Measurements from ENCODE around the gene EIF4EBP2. TPM values are rescaled to one million over a fixed set of nuclear protein-coding genes. Genes with fewer than 3 reads are reported as not detected.

The EIF4EBP2 gene
- total and polyA plus RNA-seq, 8 donors, result 63.8 to 81.4 (median 77.5) TPM

DNA sequence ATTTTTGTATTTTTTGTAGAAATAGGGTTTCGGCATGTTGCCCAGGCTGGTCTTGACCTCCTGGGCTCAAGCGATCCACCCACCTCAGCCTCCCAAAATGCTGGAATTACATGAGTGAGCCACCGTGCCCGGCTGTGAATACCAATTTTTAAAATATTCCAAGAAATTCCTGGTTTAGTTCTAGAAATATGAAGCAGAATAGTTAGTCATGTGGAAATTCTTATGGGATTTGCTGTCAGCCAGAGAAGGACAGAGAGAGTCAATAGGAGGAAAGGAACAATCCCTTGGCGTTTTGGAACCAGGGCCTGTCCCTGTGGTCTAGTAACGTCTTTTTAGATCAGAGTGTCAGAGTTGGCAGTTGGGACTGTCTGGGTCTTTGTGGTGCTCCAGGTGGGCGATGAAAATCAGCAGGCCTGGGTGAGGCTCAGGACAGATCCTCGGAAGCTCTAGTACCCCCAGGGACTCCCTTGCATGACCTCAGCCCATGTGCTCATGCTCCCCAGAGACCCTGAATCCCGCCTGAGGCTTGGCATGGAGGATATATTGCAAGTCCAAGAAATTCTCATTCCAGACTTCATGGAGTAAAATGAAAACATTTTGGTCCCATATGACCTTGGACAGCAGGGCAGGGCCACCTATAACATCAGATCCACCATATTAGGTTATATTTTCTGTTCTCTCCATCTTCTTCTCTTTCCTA is 29.8 kb downstream of the EIF4EBP2 start:
- Histone ChIP-seq H3K9me3 (no peaks in the 10 kb centered on the region), H3K4me3 (no peak overlapping the region), H3K36me3 (peaks cover 0 to 23% of the 10 kb centered on the region in 2 donors), H3K27ac (no peak overlapping the region), H3K4me1 (peaks cover 17 to 26% of the 10 kb centered on the region in 2 donors), H3K27me3 (peaks cover 0 to 12% of the 10 kb centered on the region in 2 donors)
- DNase-seq (no peak), ATAC-seq (no peak)
- intact Hi-C loops (cut with DNase I), result no loop called here
- TF ChIP-seq, protein P1, sequence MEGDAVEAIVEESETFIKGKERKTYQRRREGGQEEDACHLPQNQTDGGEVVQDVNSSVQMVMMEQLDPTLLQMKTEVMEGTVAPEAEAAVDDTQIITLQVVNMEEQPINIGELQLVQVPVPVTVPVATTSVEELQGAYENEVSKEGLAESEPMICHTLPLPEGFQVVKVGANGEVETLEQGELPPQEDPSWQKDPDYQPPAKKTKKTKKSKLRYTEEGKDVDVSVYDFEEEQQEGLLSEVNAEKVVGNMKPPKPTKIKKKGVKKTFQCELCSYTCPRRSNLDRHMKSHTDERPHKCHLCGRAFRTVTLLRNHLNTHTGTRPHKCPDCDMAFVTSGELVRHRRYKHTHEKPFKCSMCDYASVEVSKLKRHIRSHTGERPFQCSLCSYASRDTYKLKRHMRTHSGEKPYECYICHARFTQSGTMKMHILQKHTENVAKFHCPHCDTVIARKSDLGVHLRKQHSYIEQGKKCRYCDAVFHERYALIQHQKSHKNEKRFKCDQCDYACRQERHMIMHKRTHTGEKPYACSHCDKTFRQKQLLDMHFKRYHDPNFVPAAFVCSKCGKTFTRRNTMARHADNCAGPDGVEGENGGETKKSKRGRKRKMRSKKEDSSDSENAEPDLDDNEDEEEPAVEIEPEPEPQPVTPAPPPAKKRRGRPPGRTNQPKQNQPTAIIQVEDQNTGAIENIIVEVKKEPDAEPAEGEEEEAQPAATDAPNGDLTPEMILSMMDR (IDR thresholded peaks at IDR 0.05), result no peak

DNA sequence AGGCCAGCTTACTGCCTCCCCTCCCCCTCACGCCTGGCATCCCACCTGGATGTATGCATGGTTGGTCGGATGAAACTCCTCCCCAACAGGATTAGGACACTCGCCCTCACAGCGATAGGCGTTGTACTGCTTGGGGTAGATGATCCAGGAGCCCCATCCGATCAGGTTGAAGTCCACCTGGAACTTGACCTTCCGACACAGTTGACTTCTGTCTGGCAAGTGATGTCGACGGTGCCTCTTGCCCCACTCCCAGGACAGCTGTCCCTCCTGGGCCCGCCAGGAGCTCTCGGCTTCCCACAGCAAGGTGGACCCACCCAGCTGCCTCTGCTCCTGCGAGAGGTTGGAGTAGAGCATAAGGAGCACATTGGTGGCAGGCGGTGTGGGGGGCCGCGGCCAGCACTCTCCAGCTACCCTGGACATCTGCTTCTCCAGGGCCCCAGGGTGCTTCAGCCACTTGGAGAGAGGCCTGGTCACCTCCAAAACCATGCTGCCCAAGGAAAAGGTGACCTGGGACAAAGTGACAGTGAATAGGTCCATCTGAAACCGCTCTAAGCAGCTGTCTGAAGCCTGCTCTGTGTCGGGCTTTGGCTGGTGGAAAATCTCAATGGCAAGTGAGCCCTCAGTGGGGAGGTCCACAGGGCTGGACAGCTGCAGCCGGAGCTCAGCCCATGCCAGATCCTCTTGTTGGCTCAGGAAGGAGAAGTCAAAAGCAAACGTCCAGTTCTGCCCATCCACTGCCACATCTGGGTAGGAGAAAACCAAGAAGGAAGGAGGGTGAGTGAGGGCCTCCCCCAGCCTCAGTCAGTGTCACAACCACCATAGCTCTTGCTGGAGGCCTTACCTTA is 31.5 kb downstream of the EIF4EBP2 start:
- H3K9me3 ChIP-seq, result no peaks in the 10 kb centered on the region
- no peak overlapping the region for H3K27ac ChIP-seq
- H3K4me3 ChIP-seq, result no peak overlapping the region
- intact Hi-C loops (cut with DNase I), result no loop called here
- peaks cover 17 to 29% of the 10 kb centered on the region in 2 donors for H3K27me3 ChIP-seq
- DNase-seq (no peak), ATAC-seq (no peak)
- H3K36me3 ChIP-seq, result peaks cover 0 to 5% of the 10 kb centered on the region in 2 donors
- TF ChIP-seq, protein P1 (IDR thresholded peaks at IDR 0.05), result no peak
- H3K4me1 ChIP-seq, result peaks cover 13 to 18% of the 10 kb centered on the region in 2 donors

DNA sequence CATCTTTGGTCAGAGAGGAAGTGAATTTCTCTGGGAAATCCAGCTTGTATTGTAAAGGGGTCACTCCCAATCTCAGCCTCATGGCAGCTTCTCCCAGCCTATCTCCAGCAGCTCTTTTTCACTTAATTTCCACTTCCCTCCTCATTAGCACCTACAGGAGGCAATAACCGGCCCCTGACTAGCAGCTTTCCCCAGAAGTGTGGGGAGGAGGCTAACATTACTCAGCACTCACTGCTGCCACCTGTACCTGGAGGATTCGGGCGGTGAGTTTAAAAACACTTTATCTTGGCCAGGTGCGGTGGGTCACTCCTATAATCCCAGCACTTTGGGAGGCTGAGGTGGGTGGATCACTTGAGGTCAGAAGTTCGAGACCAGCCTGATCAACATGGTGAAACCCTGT is 33.8 kb downstream of the EIF4EBP2 start:
- no peak overlapping the region for H3K27ac ChIP-seq
- peaks cover 9 to 22% of the 10 kb centered on the region in 2 donors for H3K4me1 ChIP-seq
- intact Hi-C loops (cut with DNase I), result no loop called here
- peaks cover 36 to 52% of the 10 kb centered on the region in 2 donors for H3K27me3 ChIP-seq
- DNase-seq (no peak), ATAC-seq (no peak)
- H3K36me3 ChIP-seq, result peaks cover 0 to 4% of the 10 kb centered on the region in 2 donors
- TF ChIP-seq, protein P1 (IDR thresholded peaks at IDR 0.05), result no peak
- H3K4me3 ChIP-seq, result no peak overlapping the region
- no peaks in the 10 kb centered on the region for H3K9me3 ChIP-seq

DNA sequence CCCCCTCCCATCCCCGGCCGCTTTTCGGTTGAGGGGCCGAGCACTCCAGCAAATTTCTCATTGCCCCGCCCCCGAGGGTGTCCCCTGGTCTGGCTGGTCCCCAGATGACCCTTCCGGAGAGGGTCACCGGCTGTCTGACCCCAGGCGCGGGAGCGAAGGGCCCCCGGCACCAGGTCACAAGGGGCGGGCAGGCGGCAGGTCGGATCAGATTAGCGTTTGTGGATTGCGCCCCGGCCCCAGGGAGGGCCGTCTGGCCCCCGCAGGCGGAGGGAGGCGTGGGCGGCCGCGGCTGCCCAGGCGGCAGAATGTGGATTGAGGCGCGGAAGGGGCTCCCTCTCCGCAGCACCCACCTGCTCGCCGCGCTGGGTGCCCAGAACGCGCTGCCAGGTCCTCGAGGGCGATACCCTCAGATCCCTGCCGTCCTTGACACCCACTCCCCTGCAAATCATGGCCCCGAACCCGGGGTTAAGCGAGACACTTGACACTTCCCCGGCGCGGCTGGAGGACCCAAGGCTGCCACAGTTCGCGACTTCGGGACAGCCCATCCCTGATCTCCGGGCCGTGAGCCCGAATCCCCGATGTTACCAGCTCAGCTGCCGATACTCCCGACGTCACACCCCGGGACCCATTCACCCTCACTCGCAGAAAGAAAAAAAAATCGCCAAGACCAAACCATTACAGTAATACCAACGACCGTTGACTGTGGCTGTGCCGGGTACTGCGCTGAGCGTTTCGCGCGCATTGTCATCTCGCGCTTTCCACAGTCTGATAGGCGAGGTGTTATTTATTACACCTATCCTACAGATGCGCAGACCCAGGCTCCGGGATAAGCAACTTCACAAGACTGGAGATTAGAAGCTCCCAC is 36.6 kb downstream of the EIF4EBP2 start:
- Histone ChIP-seq H3K4me3 (no peak overlapping the region), H3K9me3 (no peaks in the 10 kb centered on the region), H3K36me3 (no peaks in the 10 kb centered on the region), H3K27me3 (peaks cover 40 to 59% of the 10 kb centered on the region in 2 donors), H3K4me1 (peaks cover 9 to 20% of the 10 kb centered on the region in 2 donors), H3K27ac (no peak overlapping the region)
- peak in 1 of 4 donors; percentile 75 for DNase-seq
- TF ChIP-seq, protein P1 (IDR thresholded peaks at IDR 0.05), result no peak
- intact Hi-C loops (cut with DNase I), result no loop called here
- no peak for ATAC-seq

All from left lung (tissue), 10 donors.